ENCODE results near the gene ZNF674.

Gene ZNF674

GRCh38 chrX:46569621-46570020 is 24.4 kb upstream of the ZNF674 start:
- no peak for TF ChIP-seq CTCF (conservative IDR thresholded peaks at IDR 0.05; ENCODE audit: low read depth, low read length)
- no peak for DNase-seq (ENCODE audit: low read depth)
- no peak overlapping the region for H3K4me3 ChIP-seq (ENCODE audit: low read length)

- no peak overlapping the region for H3K4me3 ChIP-seq (ENCODE audit: low read length)
- no peak for TF ChIP-seq CTCF (conservative IDR thresholded peaks at IDR 0.05; ENCODE audit: low read depth, low read length)
- DNase-seq (ENCODE audit: low read depth), result no peak
These were observed 22.2 kb upstream of the ZNF674 start for GRCh38 chrX:46567388-46567787.

- no peak overlapping the region for H3K4me3 ChIP-seq (ENCODE audit: low read length)
- no peak for TF ChIP-seq CTCF (conservative IDR thresholded peaks at IDR 0.05; ENCODE audit: low read depth, low read length)
- no peak for DNase-seq (ENCODE audit: low read depth)
These were observed 16.8 kb upstream of the ZNF674 start for GRCh38 chrX:46561824-46562657.

GRCh38 chrX:46559062-46559461 is 13.8 kb upstream of the ZNF674 start:
- DNase-seq (ENCODE audit: low read depth), result no peak

GRCh38 chrX:46554942-46555341 is 9.7 kb upstream of the ZNF674 start:
- H3K4me3 ChIP-seq (ENCODE audit: low read length), result no peak overlapping the region
- DNase-seq (ENCODE audit: low read depth), result no peak
- peak; percentile 23 for TF ChIP-seq CTCF (conservative IDR thresholded peaks at IDR 0.05; ENCODE audit: low read depth, low read length)

More at GRCh38 chrX:46559062-46559461, 13.8 kb upstream of the ZNF674 start:
- H3K4me3 ChIP-seq (ENCODE audit: low read length), result no peak overlapping the region
- TF ChIP-seq CTCF (conservative IDR thresholded peaks at IDR 0.05; ENCODE audit: low read depth, low read length), result no peak

- no peak for DNase-seq (ENCODE audit: low read depth)
- H3K4me3 ChIP-seq (ENCODE audit: low read length), result no peak overlapping the region
- TF ChIP-seq CTCF (conservative IDR thresholded peaks at IDR 0.05; ENCODE audit: low read depth, low read length), result no peak
These were observed 8.7 kb upstream of the ZNF674 start for GRCh38 chrX:46553935-46554334.

- no peak for DNase-seq (ENCODE audit: low read depth)
- no peak for TF ChIP-seq CTCF (conservative IDR thresholded peaks at IDR 0.05; ENCODE audit: low read depth, low read length)
- no peak overlapping the region for H3K4me3 ChIP-seq (ENCODE audit: low read length)
These were observed 6.4 kb upstream of the ZNF674 start for GRCh38 chrX:46551494-46552128.

Measured in retinal pigment epithelial cell (primary cell).